Measurements from ENCODE around the gene PTGS1.

DNA sequence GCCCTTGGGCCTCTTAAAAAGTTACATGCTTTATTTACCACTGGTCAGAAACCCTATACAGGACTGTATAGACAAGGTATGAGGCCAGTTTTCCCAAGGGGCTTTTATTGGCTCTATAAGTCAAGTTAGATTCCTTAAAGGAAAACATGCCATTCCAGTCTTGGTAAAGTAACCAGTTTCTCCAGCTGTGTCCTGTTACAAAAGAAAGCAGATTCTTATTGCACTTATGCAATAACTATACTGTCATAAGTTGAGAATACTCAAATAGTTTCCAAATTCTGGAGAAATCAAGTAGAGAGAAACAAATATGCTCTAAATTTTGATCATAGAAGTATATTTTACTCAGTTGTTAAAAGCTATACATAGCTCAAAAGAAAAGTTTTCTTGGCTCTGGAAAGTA lies 47.2 kb downstream of the PTGS1 start:
- TF ChIP-seq GATA3 (IDR thresholded peaks at IDR 0.05; ENCODE audit: low read depth, low read length), result no peak
- no peak for TF ChIP-seq GATA2 (IDR thresholded peaks at IDR 0.05; ENCODE audit: low read depth, low read length)

All from SH-SY5Y (cell line).